ENCODE measurements around the gene STAT5A. TPM values are rescaled to one million over a fixed set of nuclear protein-coding genes. Genes with fewer than 3 reads are reported as not detected.

Gene STAT5A
- total RNA-seq, 1 donor: 25.2 TPM

DNA sequence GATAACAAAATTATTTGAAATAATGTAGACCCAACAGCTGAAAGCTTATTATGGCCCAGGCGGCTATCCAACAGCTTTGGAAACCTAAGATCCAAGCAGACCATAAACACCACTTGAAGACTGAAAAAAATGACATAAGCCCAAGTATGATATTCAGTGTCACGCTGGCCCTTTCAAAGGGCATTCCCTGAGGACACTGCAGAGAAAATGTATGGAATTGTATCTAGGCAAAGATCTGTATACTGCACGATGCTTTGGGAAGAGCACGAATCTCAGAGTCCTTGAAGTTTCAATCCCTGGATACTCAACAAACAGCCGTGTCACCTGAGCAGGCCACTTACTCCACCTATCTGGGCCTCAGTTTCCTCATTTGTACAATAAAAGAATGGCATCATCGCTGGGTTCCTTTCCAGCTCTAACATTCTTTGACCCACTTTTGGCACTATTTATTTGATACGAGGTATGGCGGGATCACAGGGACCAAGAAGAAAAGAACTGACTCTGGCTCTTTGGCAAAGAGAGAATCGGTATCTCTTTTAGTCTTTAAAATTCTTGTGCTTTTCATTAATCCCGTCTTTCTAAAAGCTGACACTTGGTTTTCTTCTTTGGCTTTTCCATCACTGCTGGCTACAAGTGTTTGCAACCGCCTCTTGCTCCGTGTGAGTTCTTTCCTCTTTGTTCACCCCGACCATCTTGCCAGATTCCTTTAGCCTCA lies 13.3 kb upstream of the STAT5A start:
- peak overlapping the region; percentile 83 for H3K4me3 ChIP-seq (ENCODE audit: low read depth, low read length)
- peak; percentile 55 for DNase-seq (ENCODE audit: low read depth)
- TF ChIP-seq CTCF (IDR thresholded peaks at IDR 0.05; ENCODE audit: insufficient read depth, low read length): no peak

- TF ChIP-seq CTCF (IDR thresholded peaks at IDR 0.05; ENCODE audit: insufficient read depth, low read length): no peak
- DNase-seq (ENCODE audit: low read depth): no peak
- H3K4me3 ChIP-seq (ENCODE audit: low read depth, low read length): peak overlapping the region; percentile 83
Measured at GRCh38 chr17:42275527-42276358, 12.6 kb upstream of the STAT5A start.

DNA sequence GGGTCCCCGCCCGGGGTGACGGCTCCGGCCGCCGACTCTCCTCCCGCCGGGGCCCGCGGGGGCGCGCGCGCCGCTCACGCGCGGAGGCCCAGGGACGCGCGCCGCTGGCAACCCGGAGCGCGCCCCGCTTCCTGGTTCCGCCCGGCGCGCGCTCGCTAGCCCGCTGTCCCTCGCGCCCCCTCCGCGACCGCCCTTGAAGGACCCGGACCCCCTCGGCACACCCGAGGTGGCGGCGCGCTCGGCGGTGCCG lies 12.0 kb upstream of the STAT5A start, which contains the start of gene STAT5B:
STAT5B (minus strand) TSS at position 33 of the 250 bp plus-strand sequence. CDS start 44,264 bp downstream, outside the sequence.
- DNase-seq (ENCODE audit: low read depth): peak; percentile 40
- TF ChIP-seq CTCF (IDR thresholded peaks at IDR 0.05; ENCODE audit: insufficient read depth, low read length): no peak
- peak within 1 kb of the TSS; percentile 83 for H3K4me3 ChIP-seq (ENCODE audit: low read depth, low read length)

- TF ChIP-seq CTCF (IDR thresholded peaks at IDR 0.05; ENCODE audit: insufficient read depth, low read length): no peak
- H3K4me3 ChIP-seq (ENCODE audit: low read depth, low read length): peak overlapping the region; percentile 83
- DNase-seq (ENCODE audit: low read depth): peak; percentile 84
Measured at GRCh38 chr17:42276609-42277341, 11.5 kb upstream of the STAT5A start.

- TF ChIP-seq CTCF (IDR thresholded peaks at IDR 0.05; ENCODE audit: insufficient read depth, low read length): no peak
- DNase-seq (ENCODE audit: low read depth): no peak
- H3K4me3 ChIP-seq (ENCODE audit: low read depth, low read length): no peak overlapping the region
Measured at GRCh38 chr17:42277342-42277712, 11.0 kb upstream of the STAT5A start.

GRCh38 chr17:42279776-42280630 lies 8.3 kb upstream of the STAT5A start:
- no peak for TF ChIP-seq CTCF (IDR thresholded peaks at IDR 0.05; ENCODE audit: insufficient read depth, low read length)
- no peak for DNase-seq (ENCODE audit: low read depth)
- H3K4me3 ChIP-seq (ENCODE audit: low read depth, low read length): no peak overlapping the region

Data from fibroblast of the aortic adventitia (primary cell).